ENCODE measurements around the gene FBXL19.

FBXL19 gene

GRCh38 chr16:30992276-30992780, 69.0 kb downstream of the FBXL19 start:
- no peak for TF ChIP-seq CTCF (IDR thresholded peaks at IDR 0.05; ENCODE audit: extremely low read depth, insufficient read depth, missing control alignments)
- in situ Hi-C loops (cut with MboI; ENCODE audit: low pct_unique_long_range_greater_than_20kb, low sequenced_read_pairs, unreplicated experiment): no loop called here
- DNase-seq (ENCODE audit: low spot score): no peak

- in situ Hi-C loops (cut with MboI; ENCODE audit: low pct_unique_long_range_greater_than_20kb, low sequenced_read_pairs, unreplicated experiment): no loop called here
- TF ChIP-seq CTCF (IDR thresholded peaks at IDR 0.05; ENCODE audit: extremely low read depth, insufficient read depth, missing control alignments): no peak
- no peak for DNase-seq (ENCODE audit: low spot score)
These were observed 69.8 kb downstream of the FBXL19 start for GRCh38 chr16:30992931-30993816.

GRCh38 chr16:30995927-30996323, 72.6 kb downstream of the FBXL19 start:
- in situ Hi-C loops (cut with MboI; ENCODE audit: low pct_unique_long_range_greater_than_20kb, low sequenced_read_pairs, unreplicated experiment): no loop called here
- DNase-seq (ENCODE audit: low spot score): no peak

GRCh38 chr16:30996324-30996984, 73.1 kb downstream of the FBXL19 start:
- in situ Hi-C loops (cut with MboI; ENCODE audit: low pct_unique_long_range_greater_than_20kb, low sequenced_read_pairs, unreplicated experiment): no loop called here
- no peak for DNase-seq (ENCODE audit: low spot score)
- no peak for TF ChIP-seq CTCF (IDR thresholded peaks at IDR 0.05; ENCODE audit: extremely low read depth, insufficient read depth, missing control alignments)

More at GRCh38 chr16:30995927-30996323, 72.6 kb downstream of the FBXL19 start:
- no peak for TF ChIP-seq CTCF (IDR thresholded peaks at IDR 0.05; ENCODE audit: extremely low read depth, insufficient read depth, missing control alignments)

- no peak for TF ChIP-seq CTCF (IDR thresholded peaks at IDR 0.05; ENCODE audit: extremely low read depth, insufficient read depth, missing control alignments)
- DNase-seq (ENCODE audit: low spot score): peak; percentile 99
- in situ Hi-C loops (cut with MboI; ENCODE audit: low pct_unique_long_range_greater_than_20kb, low sequenced_read_pairs, unreplicated experiment): no loop called here
These were observed 73.8 kb downstream of the FBXL19 start for GRCh38 chr16:30996985-30997724.

Data from GM13977 (cell line).